ENCODE measurements around the gene ATXN3. TPM values are rescaled to one million over a fixed set of nuclear protein-coding genes. Genes with fewer than 3 reads are reported as not detected.

Gene ATXN3
- total RNA-seq, 1 donor from 2014 or later: 29.0 TPM

DNA sequence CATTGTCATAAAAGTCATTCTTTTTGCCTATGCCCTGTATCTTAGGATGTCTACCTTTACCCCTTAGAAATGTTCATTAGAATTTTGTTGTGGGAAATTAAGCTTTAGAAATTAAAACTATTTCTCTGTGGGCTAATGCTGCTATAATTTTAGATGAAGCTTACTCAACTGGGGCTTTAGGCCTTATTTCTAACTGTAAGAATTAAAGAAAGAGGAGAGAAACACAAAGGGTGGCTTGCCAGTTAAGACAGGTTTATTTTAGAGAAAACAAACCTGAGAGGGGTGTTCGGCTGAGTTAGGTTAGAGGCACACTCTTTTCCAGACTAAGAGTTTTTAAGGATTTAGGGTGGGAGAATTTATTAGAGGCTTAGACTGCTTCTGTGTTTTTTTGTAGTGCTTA lies 72.9 kb downstream of the ATXN3 start:
- TF ChIP-seq CTCF (IDR thresholded peaks at IDR 0.05; ENCODE audit: insufficient read depth, low read length, poor library complexity, severe bottlenecking): no peak

GRCh38 chr14:92026548-92027190 lies 79.7 kb downstream of the ATXN3 start:
- H3K4me3 ChIP-seq (ENCODE audit: low read depth, low read length): no peak overlapping the region
- no peak for DNase-seq (ENCODE audit: low read depth)
- H3K27me3 ChIP-seq (ENCODE audit: control insufficient read depth, insufficient read depth, low read length): no peaks in the 10 kb centered on the region
- no peak for TF ChIP-seq CTCF (IDR thresholded peaks at IDR 0.05; ENCODE audit: insufficient read depth, low read length, poor library complexity, severe bottlenecking)
- H3K36me3 ChIP-seq (ENCODE audit: control insufficient read depth, insufficient read depth, low read length): no peaks in the 10 kb centered on the region

More for the DNA sequence above, 72.9 kb downstream of the ATXN3 start:
- Histone ChIP-seq H3K27me3 (ENCODE audit: control insufficient read depth, insufficient read depth, low read length) (no peaks in the 10 kb centered on the region), H3K4me3 (ENCODE audit: low read depth, low read length) (no peak overlapping the region), H3K36me3 (ENCODE audit: control insufficient read depth, insufficient read depth, low read length) (no peaks in the 10 kb centered on the region)
- no peak for DNase-seq (ENCODE audit: low read depth)

DNA sequence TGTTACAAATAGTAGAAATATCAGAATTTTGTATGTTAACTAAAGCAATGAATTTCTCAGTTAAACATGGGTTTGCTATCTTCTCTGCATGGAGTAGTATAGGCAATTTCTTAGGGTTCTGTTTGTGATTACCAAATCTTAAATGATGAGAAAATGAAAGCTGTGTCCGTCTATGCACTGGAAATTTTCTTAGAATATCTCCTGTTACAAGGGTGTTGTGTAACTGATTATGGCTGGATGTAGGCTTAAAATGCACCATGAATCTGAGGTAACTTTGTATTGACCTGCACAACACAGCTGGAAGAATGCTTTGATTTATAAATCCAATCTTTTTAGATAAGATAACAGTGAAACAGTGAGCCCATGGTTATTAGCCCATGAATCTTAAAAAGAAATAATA lies 84.3 kb downstream of the ATXN3 start:
- DNase-seq (ENCODE audit: low read depth): no peak

DNA sequence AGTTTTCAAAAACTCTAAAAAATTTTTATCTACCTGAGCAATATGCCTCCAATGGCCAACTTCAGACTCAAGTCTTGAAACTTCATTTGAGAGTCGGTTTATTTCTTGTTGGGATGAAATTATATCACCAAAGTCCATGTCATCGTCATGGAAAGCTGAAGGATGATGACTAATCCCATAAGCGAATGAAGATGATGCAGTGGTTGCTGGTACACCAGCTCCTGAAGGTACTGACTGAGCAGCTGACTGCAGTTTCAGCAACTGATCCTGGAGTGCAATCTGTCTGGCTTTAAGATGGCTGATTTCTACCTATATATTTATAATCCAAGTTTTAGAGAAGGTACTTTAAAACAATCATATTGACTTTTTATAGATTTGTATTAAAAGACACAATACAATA lies 84.9 kb downstream of the ATXN3 start:
- Histone ChIP-seq H3K27me3 (ENCODE audit: control insufficient read depth, insufficient read depth, low read length) (no peaks in the 10 kb centered on the region), H3K36me3 (ENCODE audit: control insufficient read depth, insufficient read depth, low read length) (no peaks in the 10 kb centered on the region), H3K4me3 (ENCODE audit: low read depth, low read length) (no peak overlapping the region)
- no peak for TF ChIP-seq CTCF (IDR thresholded peaks at IDR 0.05; ENCODE audit: insufficient read depth, low read length, poor library complexity, severe bottlenecking)
- DNase-seq (ENCODE audit: low read depth): no peak

More for the DNA sequence above, 84.3 kb downstream of the ATXN3 start:
- H3K4me3 ChIP-seq (ENCODE audit: low read depth, low read length): no peak overlapping the region
- H3K36me3 ChIP-seq (ENCODE audit: control insufficient read depth, insufficient read depth, low read length): no peaks in the 10 kb centered on the region
- TF ChIP-seq CTCF (IDR thresholded peaks at IDR 0.05; ENCODE audit: insufficient read depth, low read length, poor library complexity, severe bottlenecking): no peak
- no peaks in the 10 kb centered on the region for H3K27me3 ChIP-seq (ENCODE audit: control insufficient read depth, insufficient read depth, low read length)

DNA sequence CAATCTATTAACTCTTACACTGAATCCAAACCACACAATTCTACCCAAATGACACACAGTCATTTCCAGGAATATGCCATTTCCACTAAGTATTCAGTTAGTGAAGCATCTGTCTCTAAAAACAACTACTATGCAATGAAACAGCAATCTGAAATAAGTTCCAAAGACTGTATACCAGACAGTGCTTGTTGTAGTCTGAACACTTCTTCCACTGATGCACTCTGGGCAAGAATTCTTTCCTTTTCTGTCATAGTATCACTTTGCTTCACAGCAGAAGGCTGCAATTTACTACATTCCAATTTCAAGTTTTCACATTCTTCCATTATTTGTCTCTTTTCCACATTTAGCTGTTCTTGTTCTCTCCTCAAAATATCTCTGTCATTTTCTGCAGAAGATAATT lies 92.3 kb downstream of the ATXN3 start:
- H3K36me3 ChIP-seq (ENCODE audit: control insufficient read depth, insufficient read depth, low read length): no peaks in the 10 kb centered on the region
- no peak for DNase-seq (ENCODE audit: low read depth)

More for the DNA sequence above, 92.3 kb downstream of the ATXN3 start:
- Histone ChIP-seq H3K27me3 (ENCODE audit: control insufficient read depth, insufficient read depth, low read length) (no peaks in the 10 kb centered on the region), H3K4me3 (ENCODE audit: low read depth, low read length) (no peak overlapping the region)
- no peak for TF ChIP-seq CTCF (IDR thresholded peaks at IDR 0.05; ENCODE audit: insufficient read depth, low read length, poor library complexity, severe bottlenecking)
